HepG2 (cell line): ENCODE measurements around the gene SYT7. TPM values are rescaled to one million over a fixed set of nuclear protein-coding genes. Genes with fewer than 3 reads are reported as not detected.
A peak's percentile ranks its signal among the peaks of the same experiment; 100 is the strongest.

Experiments
- AHDC1 ChIP-seq: sonication (generic); formaldehyde crosslinking; IDR thresholded peaks from 2 replicates; pipeline ENCODE4 v1.5.1; 2020; ENCODE audit warnings: mild to moderate bottlenecking, missing genetic modification reagents, borderline replicate concordance
- ARHGAP35 ChIP-seq: sonication (generic); formaldehyde crosslinking; IDR thresholded peaks from 2 replicates; pipeline ENCODE4 v1.9.0; 2022; ENCODE audit warnings: mild to moderate bottlenecking, inconsistent platforms, moderate library complexity, missing genetic modification reagents, borderline replicate concordance
- POLR2A ChIP-seq, 2 experiments: IDR thresholded peaks; 2 replicates each; pipeline ENCODE4 v1.6.1; 2011; ENCODE audit warnings: low read depth in 2 of 2, low read length in 2 of 2, mild to moderate bottlenecking in 1 of 2, moderate library complexity in 1 of 2; ENCODE audit not compliant: insufficient read depth in 1 of 2
- ZNF407 ChIP-seq: sonication (generic); formaldehyde crosslinking; IDR thresholded peaks from one replicate; pipeline ENCODE4 v1.5.1; 2020; ENCODE audit warnings: mild to moderate bottlenecking, missing genetic modification reagents; ENCODE audit errors: not compliant biosample characterization
- polyA plus RNA-seq, 8 experiments: library from polyadenylated mRNA; depleted of rRNA in 3 of 8; stranded (reverse) in 7 of 8; unstranded in 1 of 8; fragments of >200 nt; fragmentation: Illumina TruSeq in 4 of 8; extraction: Trizol in 4 of 8; gene quantifications; 2 replicates each; pipeline versions ENCODE4 v1.2.1 to v1.2.3, GENCODE V29; 2011 to 2016; ENCODE audit warnings: low read depth in 4 of 8, missing spikeins in 1 of 8, mixed read lengths in 1 of 8; ENCODE audit not compliant: insufficient read depth in 1 of 8
- total RNA-seq, 5 experiments: library from RNA; depleted of rRNA; stranded (reverse); fragments of >200 nt; fragmentation: Illumina TruSeq; extraction: Trizol; gene quantifications; 2 replicates each; pipeline ENCODE4 v1.2.3, GENCODE V29; 2016; ENCODE audit warnings: low read depth in 1 of 5
- TF ChIP-seq, protein P1 (sequence below): sonication (generic); formaldehyde crosslinking; IDR thresholded peaks from 2 replicates; pipeline ENCODE4 v1.8.0; 2022; ENCODE audit warnings: low read depth, missing genetic modification reagents
- TF ChIP-seq, protein P2 (sequence below): sonication (generic); formaldehyde crosslinking; IDR thresholded peaks from 2 replicates; pipeline ENCODE4 v1.4.0; 2020; ENCODE audit warnings: mild to moderate bottlenecking, low read depth, missing genetic modification reagents
- TF ChIP-seq, protein P3 (sequence below): sonication (generic); formaldehyde crosslinking; conservative IDR thresholded peaks from 2 replicates; pipeline ENCODE4 v1.8.0; 2022; ENCODE audit warnings: mild to moderate bottlenecking, moderate library complexity, missing genetic modification reagents

Gene SYT7
- total and polyA plus RNA-seq, 2 of the 13 experiments (the other 11 are each of a cell fraction or from before 2014, with no cell fraction given): 1.4 to 4.4 TPM

DNA sequence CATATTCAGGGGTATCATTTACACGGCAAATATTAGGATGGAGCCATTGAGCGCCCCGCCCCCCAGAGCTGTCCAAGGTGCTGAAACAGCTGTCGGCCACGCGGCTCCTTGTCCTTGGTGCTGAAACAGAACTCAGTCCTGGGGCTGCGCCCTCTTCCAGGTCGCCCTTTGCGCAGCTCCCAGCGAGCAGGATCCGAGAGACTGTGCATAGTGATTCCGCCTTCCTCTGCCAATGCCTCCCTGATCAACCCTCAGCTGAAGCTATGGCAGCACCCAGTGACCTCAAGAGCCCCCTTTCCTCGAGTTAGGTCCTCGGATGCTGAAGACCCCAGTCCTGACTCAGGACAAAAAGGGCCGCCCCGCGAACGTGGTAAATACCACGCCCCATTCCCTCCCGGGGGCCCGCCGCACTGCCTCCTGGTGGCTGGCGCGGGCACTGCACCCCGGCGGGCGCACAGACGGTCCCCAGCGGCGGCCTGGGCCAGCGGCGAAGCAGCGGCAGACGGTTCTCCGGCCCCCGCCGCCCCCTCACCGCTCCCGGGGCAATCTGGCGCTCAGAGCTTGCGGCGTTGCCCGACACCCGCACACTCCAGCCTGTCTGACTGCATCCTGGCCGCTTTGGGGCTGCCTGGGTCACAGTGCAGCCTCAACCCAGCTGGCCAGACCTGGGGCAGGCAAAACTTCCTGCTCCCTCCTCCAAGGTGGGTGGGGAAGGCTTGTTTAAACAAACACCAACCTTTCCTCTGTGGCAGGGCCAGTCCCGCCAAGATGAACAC lies 13.4 kb downstream of the SYT7 start (continued):
- TF ChIP-seq, protein P1, sequence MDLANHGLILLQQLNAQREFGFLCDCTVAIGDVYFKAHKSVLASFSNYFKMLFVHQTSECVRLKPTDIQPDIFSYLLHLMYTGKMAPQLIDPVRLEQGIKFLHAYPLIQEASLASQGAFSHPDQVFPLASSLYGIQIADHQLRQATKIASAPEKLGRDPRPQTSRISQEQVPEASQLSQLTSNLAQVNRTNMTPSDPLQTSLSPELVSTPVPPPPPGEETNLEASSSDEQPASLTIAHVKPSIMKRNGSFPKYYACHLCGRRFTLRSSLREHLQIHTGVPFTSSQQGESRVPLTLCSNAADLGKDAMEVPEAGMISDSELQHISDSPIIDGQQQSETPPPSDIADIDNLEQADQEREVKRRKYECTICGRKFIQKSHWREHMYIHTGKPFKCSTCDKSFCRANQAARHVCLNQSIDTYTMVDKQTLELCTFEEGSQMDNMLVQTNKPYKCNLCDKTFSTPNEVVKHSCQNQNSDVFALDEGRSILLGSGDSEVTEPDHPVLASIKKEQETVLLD: peak; percentile 97
- TF ChIP-seq ZNF407 (CRISPR knock-in tag) (peak; percentile 100), POLR2A (IDR thresholded peaks at IDR 0.05; ENCODE audit: insufficient read depth in 1 of 2, low read depth in 2 of 2, low read length in 2 of 2) (no peak), AHDC1 (peak; percentile 97), ARHGAP35 (CRISPR knock-in tag) (peak; percentile 100)
- TF ChIP-seq, protein P2, sequence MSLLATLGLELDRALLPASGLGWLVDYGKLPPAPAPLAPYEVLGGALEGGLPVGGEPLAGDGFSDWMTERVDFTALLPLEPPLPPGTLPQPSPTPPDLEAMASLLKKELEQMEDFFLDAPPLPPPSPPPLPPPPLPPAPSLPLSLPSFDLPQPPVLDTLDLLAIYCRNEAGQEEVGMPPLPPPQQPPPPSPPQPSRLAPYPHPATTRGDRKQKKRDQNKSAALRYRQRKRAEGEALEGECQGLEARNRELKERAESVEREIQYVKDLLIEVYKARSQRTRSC: peak; percentile 100
- TF ChIP-seq, protein P3, sequence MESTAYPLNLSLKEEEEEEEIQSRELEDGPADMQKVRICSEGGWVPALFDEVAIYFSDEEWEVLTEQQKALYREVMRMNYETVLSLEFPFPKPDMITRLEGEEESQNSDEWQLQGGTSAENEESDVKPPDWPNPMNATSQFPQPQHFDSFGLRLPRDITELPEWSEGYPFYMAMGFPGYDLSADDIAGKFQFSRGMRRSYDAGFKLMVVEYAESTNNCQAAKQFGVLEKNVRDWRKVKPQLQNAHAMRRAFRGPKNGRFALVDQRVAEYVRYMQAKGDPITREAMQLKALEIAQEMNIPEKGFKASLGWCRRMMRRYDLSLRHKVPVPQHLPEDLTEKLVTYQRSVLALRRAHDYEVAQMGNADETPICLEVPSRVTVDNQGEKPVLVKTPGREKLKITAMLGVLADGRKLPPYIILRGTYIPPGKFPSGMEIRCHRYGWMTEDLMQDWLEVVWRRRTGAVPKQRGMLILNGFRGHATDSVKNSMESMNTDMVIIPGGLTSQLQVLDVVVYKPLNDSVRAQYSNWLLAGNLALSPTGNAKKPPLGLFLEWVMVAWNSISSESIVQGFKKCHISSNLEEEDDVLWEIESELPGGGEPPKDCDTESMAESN (CRISPR knock-in tag): peak; percentile 100
